G401.6 (cell line): Measurements from ENCODE around the gene POPDC3.

Experiments
- FAIRE-seq: peaks from 2 replicates; lab custom pipeline; 2012; peaks lifted over from hg19 to GRCh38; lab: Jason Lieb, UNC

The POPDC3 gene

GRCh38 chr6:105151644-105152043, 28.2 kb downstream of the POPDC3 start:
- FAIRE-seq, result no peak

DNA sequence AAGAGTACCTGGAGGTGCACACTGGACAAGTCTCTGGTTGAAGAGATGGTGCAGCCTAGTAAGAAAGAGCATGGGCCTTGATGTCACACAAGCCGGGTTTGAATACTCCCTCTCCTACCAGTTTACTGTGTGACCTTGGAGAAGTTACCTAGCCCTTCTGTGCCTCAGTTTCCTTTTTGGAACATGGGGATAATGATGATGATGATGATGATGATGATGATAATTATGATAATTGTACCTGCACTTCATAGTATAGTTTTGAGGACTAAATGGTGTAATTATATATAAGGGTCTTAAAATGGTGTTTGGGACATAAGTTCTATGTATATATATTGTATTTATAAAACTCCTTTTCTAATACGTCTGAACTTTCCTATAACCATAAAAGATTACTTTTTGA, 41.7 kb downstream of the POPDC3 start:
- no peak for FAIRE-seq

- no peak for FAIRE-seq
These were observed 42.4 kb downstream of the POPDC3 start for GRCh38 chr6:105137388-105137787.

DNA sequence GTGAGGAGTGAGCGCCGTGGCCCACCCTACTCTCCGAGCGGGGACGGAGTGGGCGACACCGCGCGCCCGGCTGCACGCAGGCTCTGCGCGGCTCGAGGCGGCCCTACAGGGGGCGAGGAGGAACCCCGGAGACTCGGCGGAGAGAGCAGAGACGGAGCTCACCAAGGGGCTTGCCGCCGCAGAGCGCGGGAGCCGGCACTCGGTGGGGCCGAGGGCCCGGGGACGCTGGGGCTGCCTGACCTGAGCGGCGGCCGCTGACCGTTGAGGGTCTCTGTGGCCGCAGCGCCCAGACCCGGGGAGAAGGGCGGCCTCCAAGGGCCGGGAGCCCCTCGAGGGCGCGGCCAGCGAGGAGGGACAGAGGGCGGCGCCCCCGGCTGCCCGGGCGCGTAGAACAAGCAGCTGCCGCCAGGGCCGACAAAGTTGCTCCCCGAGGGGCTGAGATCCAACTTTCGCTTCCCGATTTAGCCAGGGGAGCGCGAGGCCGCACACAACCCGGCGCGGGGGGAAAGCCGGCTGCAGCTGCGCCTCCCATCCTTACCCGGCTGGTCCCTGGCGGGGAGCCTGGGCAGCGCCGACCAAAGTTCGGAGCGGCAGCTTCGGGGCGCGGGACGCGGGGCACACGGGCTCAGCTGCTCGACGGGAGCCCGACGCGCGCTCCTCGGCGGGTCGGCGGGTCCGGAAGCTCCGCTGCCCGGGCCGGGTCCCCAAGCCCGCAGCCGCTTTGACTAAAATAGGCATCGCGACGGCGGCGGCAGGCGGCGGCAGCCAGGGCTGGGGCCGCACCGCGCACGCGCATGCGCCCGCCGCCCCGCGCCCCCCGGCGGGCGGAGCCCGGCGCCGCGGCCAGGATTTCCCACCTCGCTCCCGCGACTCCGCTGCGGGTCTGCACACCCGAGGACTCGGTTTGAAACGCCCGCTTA, 43.1 kb downstream of the POPDC3 start:
- no peak for FAIRE-seq

DNA sequence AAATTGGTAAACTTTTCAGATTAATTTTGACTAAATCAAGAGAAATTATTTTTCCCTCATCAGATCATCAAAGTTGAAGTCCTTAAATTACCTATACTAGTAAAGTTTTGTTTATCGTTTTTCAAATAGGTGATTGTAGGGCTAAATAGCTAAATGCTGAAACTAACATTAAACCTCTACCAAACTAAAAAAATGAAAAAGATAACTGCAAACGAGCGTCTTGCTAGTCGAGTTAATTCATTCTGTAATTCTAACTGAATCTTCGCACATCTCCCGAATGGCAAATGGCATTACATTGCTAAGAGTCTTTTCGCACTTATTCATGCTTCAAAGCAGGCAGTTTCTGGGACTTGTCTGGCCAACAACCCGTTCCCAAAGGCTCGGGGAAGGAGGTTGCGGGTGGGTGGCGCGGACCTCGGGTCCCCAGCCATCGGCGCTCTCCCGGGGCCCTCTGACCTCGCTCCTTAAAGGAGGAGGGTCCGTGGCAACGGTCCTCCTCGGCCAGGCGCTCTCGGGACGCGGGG, 43.8 kb downstream of the POPDC3 start:
- no peak for FAIRE-seq

- FAIRE-seq, result no peak
These were observed 44.8 kb downstream of the POPDC3 start for GRCh38 chr6:105135056-105135455.

DNA sequence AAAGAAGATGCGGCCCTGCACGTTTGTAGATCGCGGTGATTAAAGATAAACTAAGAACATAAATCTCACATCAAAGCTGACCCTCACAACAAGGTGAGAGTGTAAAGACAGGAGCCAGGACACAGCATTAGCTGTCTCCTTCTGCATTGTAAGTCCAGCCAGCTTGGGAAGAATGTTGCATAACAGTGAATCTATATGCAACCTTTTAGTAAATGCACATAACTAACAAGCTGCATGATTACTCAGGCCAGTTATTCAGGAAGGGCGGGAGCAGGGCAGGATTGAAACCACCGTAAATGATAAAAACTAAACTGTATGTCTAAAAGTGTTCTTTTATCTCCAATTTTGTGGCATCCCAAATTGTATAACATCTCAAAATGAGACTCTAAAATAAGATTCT, 57.1 kb downstream of the POPDC3 start:
- FAIRE-seq, result no peak

GRCh38 chr6:105121981-105122380, 57.8 kb downstream of the POPDC3 start:
- no peak for FAIRE-seq

DNA sequence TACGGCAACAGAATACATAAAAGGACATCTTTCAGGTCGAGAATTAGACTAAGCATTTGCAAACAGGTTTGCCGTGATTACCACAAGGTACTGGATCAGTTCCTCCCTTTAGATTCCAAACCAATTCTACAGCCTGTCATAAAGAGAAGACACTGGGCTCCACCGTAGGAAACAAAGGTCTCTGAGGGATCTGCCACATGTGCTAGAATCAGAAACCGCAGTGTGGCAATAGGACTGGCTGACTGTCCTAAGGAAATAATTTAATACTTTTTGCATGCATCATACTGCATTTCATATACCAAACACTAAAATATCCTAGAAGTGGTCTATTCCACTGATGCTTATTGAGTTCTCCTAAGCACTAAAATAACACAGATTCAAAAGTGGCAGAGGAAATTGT, 59.2 kb downstream of the POPDC3 start:
- no peak for FAIRE-seq

DNA sequence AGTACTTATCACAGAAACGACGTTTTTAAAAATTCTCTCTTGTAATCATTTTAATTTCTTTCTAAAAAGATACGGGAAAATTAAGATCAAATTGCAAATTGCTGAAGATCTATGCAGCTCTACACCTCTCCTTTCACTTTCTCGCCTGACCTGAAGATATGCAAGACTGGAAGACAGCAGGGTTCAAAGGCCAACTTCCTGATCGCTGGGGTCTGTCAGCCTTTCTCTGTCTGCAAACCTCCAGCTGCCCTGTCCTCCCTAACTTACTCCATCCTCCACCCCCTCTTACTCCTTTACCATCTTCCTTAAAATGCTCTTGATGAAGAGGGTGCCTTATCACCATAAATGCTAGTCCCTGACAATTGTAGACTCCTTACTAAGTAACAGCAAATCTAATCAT, 63.7 kb downstream of the POPDC3 start:
- no peak for FAIRE-seq

DNA sequence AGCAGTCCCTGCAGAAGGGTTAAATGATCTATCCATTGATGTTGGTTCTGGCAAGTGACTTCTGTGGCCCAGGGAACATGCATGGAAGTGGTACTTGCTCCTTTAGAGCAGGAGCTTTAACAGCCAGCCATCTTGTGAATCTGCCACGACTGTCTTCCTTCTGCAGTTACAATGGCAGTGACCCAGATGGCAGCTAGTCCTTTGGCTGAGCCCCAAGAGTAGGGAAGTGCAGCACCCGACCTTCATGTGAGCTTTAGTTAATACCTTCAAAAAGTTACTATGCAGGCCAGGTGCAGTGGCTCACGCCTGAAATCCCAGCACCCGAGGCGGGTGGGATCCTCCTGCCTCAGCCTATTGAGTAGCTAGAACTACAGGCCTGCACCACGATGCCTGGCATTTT, 66.4 kb downstream of the POPDC3 start:
- no peak for FAIRE-seq

DNA sequence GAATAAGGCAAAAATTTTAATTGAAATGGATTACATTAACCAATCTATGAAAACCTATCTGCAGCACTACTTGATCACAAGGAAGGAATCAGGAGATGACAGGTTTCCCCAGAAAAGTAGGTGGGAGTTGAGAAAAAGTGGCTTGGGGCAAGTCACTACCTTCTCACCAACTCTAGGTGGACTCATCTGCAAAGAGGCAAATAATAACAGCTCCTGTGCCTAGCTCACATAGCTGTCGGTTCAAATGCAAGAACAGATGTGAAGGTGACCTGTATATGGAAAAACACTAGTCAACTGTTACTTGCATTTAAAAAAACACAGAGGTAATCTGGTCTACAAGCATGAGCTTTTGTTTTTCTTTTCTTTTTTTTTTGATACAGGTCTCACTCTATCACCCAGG, 67.2 kb downstream of the POPDC3 start:
- FAIRE-seq, result no peak

DNA sequence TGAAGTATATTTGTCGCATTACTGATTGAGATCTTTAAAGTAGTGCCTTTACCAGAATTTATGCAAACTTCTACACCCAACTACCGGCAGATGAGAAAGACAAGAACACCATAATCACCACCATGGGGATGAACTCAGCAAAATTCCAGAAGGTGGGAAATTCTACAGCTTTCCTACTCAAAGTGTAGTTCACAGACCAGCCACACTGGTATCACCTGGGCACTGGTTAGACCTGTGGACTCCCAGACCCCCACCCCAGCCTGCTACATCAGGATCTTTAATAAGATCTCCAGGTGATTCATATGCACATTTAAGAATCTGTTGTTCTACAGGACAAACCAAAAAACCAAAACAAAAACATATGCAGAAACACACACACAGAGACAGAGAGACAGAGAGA, 67.9 kb downstream of the POPDC3 start:
- FAIRE-seq, result no peak

GRCh38 chr6:105111105-105111504, 68.7 kb downstream of the POPDC3 start:
- FAIRE-seq, result no peak

GRCh38 chr6:105109955-105110895, 69.6 kb downstream of the POPDC3 start:
- FAIRE-seq, result no peak

GRCh38 chr6:105108631-105109262, 71.1 kb downstream of the POPDC3 start:
- no peak for FAIRE-seq
